IPS-NIHi7 (cell line): Measurements from ENCODE around the gene ADI1.
"Not testable (repeated sequence)": the region's sequence is repeated elsewhere in the genome, so short reads cannot be mapped to it uniquely, and the experiment has no call there.

ENCODE experiments used
- DNase-seq: peaks from one replicate; pipeline ENCODE4 v3.0.0; 2012; ENCODE audit warnings: mixed read lengths; ENCODE audit errors: extremely low spot score

The ADI1 gene

DNA sequence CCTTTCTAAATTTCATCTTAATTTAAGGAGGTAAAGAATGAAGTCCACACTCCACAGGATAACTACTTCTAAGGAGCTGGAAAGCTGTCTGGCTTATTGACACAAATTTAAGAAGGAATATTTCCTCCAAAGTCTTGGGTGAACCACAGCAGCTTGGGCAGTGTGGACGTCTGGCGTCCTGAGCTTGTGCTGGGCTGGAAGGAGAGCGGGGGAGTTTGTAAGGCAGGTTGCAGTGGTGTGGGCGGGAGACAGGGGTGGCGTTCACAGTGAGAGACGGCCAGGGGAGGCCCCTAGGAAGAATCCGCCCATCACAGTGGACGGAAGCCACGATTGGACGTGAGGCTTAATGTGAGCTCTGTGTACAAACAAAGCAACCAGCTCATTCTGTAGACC is 25.7 kb downstream of the ADI1 start:
- peak; percentile 73 for DNase-seq

- DNase-seq = no peak
Observed at GRCh38 chr2:3492951-3493614, 26.2 kb downstream of the ADI1 start.

- DNase-seq = not testable (repeated sequence)
Observed at GRCh38 chr2:3492475-3492787, 26.9 kb downstream of the ADI1 start.

- peak; percentile 7 for DNase-seq
Observed at GRCh38 chr2:3491716-3492474, 27.4 kb downstream of the ADI1 start.

- peak; percentile 10 for DNase-seq
Observed at GRCh38 chr2:3491306-3491705, 28.0 kb downstream of the ADI1 start.

- DNase-seq = no peak
Observed at GRCh38 chr2:3490191-3491170, 28.9 kb downstream of the ADI1 start.

GRCh38 chr2:3489764-3490115 is 29.6 kb downstream of the ADI1 start:
- DNase-seq = no peak

DNA sequence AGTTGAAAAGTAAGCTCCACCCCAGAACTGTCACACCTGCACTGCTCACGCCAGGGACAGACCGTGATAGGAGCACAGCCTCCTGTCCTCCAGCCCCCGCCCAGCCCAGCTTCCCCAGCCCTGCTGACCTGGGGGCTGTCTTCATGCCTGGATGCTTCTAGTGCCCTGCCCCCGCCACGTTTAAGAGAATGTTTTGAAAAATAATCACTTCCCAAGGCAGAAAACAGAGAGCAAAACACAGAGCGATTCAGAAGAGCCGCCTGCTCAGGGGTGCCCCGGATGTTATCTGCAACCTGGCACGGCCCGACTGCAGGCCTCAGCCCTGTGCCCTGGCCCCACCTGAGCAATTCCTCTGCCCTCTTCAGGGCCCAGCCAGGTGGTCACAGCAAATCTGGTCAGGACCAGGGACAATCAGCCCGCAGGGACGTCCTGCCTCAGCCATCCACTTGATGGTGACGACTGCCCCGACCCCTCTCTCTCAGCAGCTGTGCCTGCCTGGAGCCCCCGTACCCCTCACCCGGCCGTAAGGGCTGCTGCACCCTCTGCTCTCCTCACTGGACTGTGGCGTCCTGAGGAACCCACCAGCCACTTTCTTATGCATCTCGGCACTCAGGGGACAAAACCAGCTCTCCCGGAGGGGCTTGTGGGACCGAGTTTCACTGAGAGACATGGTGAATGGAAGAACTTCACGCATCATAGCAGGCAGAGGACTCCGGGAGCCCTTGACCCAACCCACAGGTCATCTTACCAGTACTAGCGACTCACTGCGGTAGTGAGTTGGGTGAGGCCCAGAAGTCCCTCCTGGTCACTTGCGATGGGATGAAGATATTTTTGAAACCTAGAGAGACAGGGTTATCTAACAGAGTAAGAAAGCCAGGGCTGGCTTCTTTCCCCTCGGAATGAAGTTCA is 30.2 kb downstream of the ADI1 start:
- DNase-seq = no peak

DNA sequence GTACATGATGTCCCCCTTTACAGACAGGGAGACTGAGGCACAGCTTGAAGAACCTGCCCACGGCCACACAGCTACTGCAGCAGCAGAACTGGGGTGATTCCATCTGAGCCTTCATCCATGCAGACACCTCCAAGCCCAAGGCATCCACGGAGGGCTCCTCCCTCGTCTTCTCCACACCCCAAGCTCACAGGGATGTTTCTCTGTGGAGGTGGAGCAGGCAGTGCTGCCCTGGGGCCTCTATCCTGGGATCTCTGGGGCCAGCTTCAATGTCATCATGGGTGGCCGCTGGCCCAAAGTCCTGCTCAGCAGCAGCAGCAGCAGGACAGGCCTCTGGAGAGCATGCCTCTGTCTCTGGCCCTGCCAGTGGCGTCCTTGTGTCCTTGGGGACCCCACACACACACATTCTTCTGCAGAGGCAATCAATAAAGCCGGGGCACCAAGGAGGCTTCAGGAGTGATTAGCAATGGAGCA is 31.2 kb downstream of the ADI1 start:
- DNase-seq = no peak

DNA sequence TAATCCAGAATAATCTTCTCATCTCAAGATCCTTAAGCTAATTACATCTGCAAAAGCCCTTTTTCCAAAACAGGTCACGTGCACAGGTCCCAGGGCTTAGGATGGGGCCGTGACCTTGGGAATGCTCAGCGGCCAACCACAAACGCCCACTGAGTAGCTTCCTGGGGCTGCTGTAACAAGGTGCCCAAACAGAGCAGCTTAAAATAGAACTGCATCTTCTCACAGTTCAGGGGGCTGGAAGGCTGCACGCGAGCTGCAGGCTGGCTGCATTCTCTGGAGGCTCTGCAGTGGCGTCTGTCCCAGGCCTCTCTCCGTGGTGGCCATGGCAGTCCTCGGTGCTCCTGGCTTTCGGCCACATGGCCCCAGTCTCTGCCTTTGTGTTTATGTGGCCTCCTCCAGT is 31.9 kb downstream of the ADI1 start:
- DNase-seq = no peak

GRCh38 chr2:3487028-3487425 is 32.3 kb downstream of the ADI1 start:
- DNase-seq = no peak

DNA sequence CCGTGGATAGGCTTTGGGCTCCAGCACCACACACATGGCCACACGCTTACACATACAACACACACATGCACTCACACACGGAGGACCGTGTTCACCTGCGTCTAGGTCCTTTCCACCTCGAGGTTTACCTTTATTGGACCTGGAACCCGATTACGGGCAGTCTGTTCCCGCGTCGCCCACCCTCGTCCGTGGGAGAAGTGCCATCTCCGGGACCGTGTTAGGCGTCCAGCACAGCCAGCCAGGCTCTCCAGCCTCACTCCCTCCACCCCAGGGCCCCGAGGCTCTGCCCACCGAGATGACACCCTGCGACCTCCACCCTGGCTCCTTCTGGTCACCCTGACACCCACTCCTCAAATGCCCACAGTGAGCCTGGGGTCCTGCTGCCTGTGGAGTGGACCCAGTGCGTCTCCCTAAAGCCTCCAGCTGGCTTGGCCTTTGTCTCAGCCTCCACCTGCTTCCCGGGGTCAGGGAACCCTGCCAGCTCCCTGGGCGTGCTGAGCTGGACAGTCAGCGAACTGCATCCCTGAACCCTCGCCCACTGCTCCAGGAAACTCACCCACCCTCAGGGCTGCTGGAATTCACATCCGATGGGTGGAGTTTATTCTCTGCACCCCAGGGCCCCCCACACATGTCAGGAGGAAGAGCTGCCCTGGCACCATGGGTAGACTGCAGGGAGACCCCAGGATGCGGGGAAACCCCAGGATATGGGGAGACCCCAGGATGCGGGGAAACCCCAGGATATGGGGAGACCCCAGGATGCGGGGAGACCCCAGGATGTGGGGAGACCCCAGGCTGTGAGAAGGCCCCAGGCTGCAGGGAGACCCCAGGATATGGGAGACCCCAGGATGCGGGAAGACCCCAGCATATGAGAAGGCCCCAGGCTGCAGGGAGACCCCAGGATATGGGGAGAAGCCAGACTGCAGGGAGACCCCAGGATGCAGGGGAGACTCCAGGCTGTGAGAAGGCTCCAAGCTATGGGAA is 33.0 kb downstream of the ADI1 start:
- no peak for DNase-seq

DNA sequence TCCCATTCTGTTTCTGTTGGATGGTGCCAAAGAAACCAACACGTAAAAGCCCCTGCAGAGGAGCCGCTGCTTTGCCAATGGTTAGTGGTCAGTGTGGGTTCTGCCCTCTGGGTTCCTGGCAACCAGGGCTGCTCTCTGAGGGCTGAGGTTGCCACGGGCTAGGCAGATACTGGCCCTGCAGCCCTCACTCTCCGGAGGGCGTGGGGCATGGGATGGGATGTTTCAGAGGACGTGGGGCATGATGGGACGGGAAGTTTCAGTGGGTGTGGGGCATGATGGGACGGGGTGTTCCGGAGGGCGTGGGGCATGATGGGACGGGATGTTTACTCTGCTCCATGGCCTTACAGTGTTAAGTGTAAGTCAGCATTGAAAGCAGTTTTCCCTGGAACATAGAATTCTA is 34.2 kb downstream of the ADI1 start:
- no peak for DNase-seq

GRCh38 chr2:3483986-3484960 is 35.1 kb downstream of the ADI1 start:
- no peak for DNase-seq

DNA sequence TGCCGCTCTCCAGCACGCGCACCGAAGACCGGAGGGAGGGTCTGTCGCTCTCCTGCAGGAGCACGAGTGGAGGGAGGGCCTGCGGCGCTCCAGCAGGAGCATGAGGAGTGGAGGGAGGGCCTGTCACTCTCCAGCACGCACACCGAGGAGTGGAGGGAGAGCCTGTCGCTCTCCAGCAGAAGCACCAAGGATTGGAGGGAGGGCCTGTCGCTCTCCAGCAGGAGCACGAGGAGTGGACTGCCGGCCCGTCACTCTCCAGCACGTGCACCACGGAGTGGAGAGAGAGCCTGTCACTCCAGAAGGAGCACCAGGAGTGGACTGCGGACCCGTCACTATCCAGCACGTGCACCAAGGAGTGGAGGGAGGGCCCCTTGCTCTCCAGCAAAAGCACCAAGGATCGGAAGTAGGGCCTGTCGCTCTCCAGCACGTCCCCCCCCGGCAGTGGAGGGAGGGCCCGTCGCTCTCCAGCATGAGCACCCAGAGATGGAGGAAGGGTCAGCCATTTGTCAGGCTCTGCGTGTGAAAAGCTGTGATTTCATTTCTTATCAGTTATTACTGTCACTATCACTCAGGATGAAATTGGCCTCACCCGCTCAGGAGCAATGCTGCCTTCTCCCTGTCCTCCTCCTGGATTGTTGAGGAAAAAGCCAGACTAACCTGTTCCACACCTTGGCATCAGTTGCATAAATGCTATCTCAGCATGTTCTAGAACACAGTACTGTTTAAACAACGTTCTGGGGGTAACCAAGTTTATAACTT is 35.9 kb downstream of the ADI1 start:
- DNase-seq = peak; percentile 82

DNA sequence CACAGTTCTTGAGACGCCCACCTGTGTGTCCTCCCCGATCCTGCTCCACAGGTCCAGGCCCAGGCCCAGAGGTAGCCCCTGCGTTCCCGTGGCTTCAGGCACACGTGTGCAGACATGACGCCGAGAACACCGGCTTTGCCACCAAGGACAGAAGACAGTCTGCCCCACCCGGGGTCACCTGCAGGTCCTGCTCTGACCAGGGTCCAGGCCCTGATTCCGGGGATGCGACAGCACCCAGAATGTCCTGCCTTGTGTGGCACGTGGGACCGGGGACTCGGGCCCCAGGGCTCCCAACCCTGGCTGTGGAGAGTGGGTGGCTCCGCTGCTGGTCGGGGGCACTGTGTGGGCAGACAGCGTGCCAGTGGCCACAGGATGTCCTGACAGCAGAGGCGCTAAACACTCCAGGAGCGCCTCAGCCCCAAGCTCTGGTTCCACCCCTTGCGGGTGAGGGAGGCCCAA is 36.9 kb downstream of the ADI1 start:
- DNase-seq = no peak

- DNase-seq = no peak
Observed at GRCh38 chr2:3481736-3482362, 37.5 kb downstream of the ADI1 start.

DNA sequence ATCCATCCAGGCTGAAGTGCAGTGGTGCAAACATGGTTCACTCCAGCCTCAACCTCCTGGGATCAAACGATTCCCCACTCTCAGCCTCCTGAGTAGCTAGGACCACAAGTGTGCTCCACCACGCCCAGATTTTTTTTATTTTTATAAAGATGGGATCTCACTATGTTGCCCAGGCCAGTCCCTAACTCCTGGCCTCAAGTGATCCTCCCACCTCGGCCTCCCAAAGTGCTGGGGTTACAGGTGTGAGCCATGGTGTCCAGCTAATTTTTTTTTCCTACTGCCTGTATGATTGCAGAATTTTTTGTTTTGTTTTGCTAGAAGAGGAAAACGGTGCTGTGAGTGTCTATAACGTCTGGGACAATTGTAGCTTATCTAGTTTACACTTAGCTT is 38.3 kb downstream of the ADI1 start:
- no peak for DNase-seq
